Left lung (tissue), 10 donors: ENCODE measurements around the gene PSENEN. TPM values are rescaled to one million over a fixed set of nuclear protein-coding genes. Genes with fewer than 3 reads are reported as not detected.
A peak's percentile ranks its signal among the peaks of the same experiment; 100 is the strongest.

Experiments
- ATAC-seq: fragments of 200-7000 bp; cut with Tn5 transposase; one replicate; pipeline ENCODE4 v1.9.1; 2020; ENCODE audit warnings: moderate library complexity
- DNase-seq, 4 donors: peaks; one replicate each; pipeline ENCODE4 v3.0.0-alpha.2; 2013 to 2020
- H3K27ac ChIP-seq, 2 donors: fragments of 200-600 bp; sonication (generic) in 1 of 2; one replicate each; pipeline versions ENCODE4 v1.5.0 to v1.8.0; 2020 to 2021
- H3K27me3 ChIP-seq, 2 donors: fragments of 200-600 bp; sonication (generic) in 1 of 2; one replicate each; pipeline versions ENCODE4 v1.5.0 to v1.8.0; 2020 to 2021
- H3K36me3 ChIP-seq, 2 donors: fragments of 200-600 bp; sonication (generic) in 1 of 2; one replicate each; pipeline versions ENCODE4 v1.5.0 to v1.8.0; 2020 to 2021
- H3K4me1 ChIP-seq, 2 donors: fragments of 200-600 bp; one replicate each; pipeline ENCODE4 v1.8.0; 2021
- H3K4me3 ChIP-seq, 2 donors: fragments of 200-600 bp; sonication (generic) in 1 of 2; one replicate each; pipeline versions ENCODE4 v1.5.0 to v1.8.0; 2020 to 2021; ENCODE audit warnings: mild to moderate bottlenecking in 1 of 2
- H3K9me3 ChIP-seq, 2 donors: fragments of 200-600 bp; sonication (generic) in 1 of 2; one replicate each; pipeline versions ENCODE4 v1.5.0 to v1.8.0; 2020 to 2021
- CTCF ChIP-seq, 2 donors: fragments of 200-600 bp; sonication (generic) in 1 of 2; IDR thresholded peaks; one replicate each; pipeline versions ENCODE4 v1.5.0 to v1.8.0; 2021; ENCODE audit warnings: antibody characterized with exemption in 2 of 2
- intact Hi-C, 2 donors: fragments of 100-400 bp; cut with DNase I; formaldehyde crosslinking; loops; one replicate each; pipeline versions ENCODE4 v1.11.2 to v1.14.2; 2022
- polyA plus RNA-seq, 6 donors: library from polyadenylated mRNA; unstranded; fragments of 120-200 nt; gene quantifications; one replicate each; pipeline ENCODE4 v1.2.1, GENCODE V29; 2013; ENCODE audit not compliant: insufficient read length in 6 of 6
- total RNA-seq, 2 donors: library from RNA; stranded (reverse); fragmentation: NEBNext Ultra II Directional; extraction: Animal tissue kit (Norgen Biotek cat#: 25700); gene quantifications; one replicate each; pipeline ENCODE4 v1.2.1, GENCODE V29; 2021
- donor health status: DM: no; HTN: yes; CAD: no.
- donor health status: DM: no; HTN: no; CAD: no.

Gene PSENEN
- total and polyA plus RNA-seq, 8 donors = 39.6 to 90.3 (median 50.6) TPM

GRCh38 chr19:35717665-35718344 is 27.6 kb upstream of the PSENEN start, which contains the start of gene KMT2B:
KMT2B (plus strand) TSS chr19:35718003; CDS start chr19:35718019, 16 bp downstream.
- Histone ChIP-seq H3K4me3 (peak within 1 kb of the TSS; percentile 81 to 95), H3K27me3 (no peaks in the 10 kb centered on the region), H3K4me1 (peaks cover 12 to 37% of the 10 kb centered on the region in 2 donors), H3K9me3 (no peaks in the 10 kb centered on the region), H3K27ac (peak within 1 kb of the TSS; percentile 83 to 90), H3K36me3 (peaks cover 0 to 33% of the 10 kb centered on the region in 2 donors)
- intact Hi-C loops = no loop called here
- TF ChIP-seq CTCF (IDR thresholded peaks at IDR 0.05) = no peak
- DNase-seq (peak in 2 of 4 donors; percentile 94 to 98), ATAC-seq (peak; percentile 69)

GRCh38 chr19:35718345-35719041 is 27.0 kb upstream of the PSENEN start:
- intact Hi-C loops = no loop called here
- no peaks in the 10 kb centered on the region for H3K27me3 ChIP-seq
- TF ChIP-seq CTCF (IDR thresholded peaks at IDR 0.05) = no peak
- peak overlapping the region; percentile 81 to 95 for H3K4me3 ChIP-seq
- DNase-seq (peak in 2 of 4 donors; percentile 54 to 88), ATAC-seq (no peak)
- no peaks in the 10 kb centered on the region for H3K9me3 ChIP-seq
- peaks cover 0 to 40% of the 10 kb centered on the region in 2 donors for H3K36me3 ChIP-seq
- H3K27ac ChIP-seq = peak overlapping the region; percentile 72 to 82
- peaks cover 12 to 37% of the 10 kb centered on the region in 2 donors for H3K4me1 ChIP-seq

GRCh38 chr19:35719402-35720162 is 25.9 kb upstream of the PSENEN start:
- peaks cover 0 to 51% of the 10 kb centered on the region in 2 donors for H3K36me3 ChIP-seq
- H3K4me1 ChIP-seq = peaks cover 12 to 37% of the 10 kb centered on the region in 2 donors
- no peak for ATAC-seq
- DNase-seq = peak in 1 of 4 donors; percentile 79
- no peak overlapping the region for H3K27ac ChIP-seq
- no peaks in the 10 kb centered on the region for H3K9me3 ChIP-seq
- no peaks in the 10 kb centered on the region for H3K27me3 ChIP-seq
- intact Hi-C loops = no loop called here
- no peak for TF ChIP-seq CTCF (IDR thresholded peaks at IDR 0.05)
- peak overlapping the region in 1 of 2 donors; percentile 95 for H3K4me3 ChIP-seq

- H3K9me3 ChIP-seq = no peaks in the 10 kb centered on the region
Measured at GRCh38 chr19:35720163-35720524, 25.3 kb upstream of the PSENEN start.

More at GRCh38 chr19:35720163-35720524, 25.3 kb upstream of the PSENEN start:
- H3K4me1 ChIP-seq = peaks cover 12 to 37% of the 10 kb centered on the region in 2 donors
- no peak overlapping the region for H3K4me3 ChIP-seq
- H3K27me3 ChIP-seq = no peaks in the 10 kb centered on the region
- no peak overlapping the region for H3K27ac ChIP-seq
- intact Hi-C loops = no loop called here
- peaks cover 0 to 56% of the 10 kb centered on the region in 2 donors for H3K36me3 ChIP-seq
- no peak for ATAC-seq
- no peak for DNase-seq
- TF ChIP-seq CTCF (IDR thresholded peaks at IDR 0.05) = no peak
